ENCODE measurements around the gene NUCB1. TPM values are rescaled to one million over a fixed set of nuclear protein-coding genes. Genes with fewer than 3 reads are reported as not detected.

Gene NUCB1
- total and polyA plus RNA-seq, 9 of the 15 experiments (the other 6 are each of a cell fraction or from before 2014, with no cell fraction given), result 3.1 to 153 (median 71.7) TPM

DNA sequence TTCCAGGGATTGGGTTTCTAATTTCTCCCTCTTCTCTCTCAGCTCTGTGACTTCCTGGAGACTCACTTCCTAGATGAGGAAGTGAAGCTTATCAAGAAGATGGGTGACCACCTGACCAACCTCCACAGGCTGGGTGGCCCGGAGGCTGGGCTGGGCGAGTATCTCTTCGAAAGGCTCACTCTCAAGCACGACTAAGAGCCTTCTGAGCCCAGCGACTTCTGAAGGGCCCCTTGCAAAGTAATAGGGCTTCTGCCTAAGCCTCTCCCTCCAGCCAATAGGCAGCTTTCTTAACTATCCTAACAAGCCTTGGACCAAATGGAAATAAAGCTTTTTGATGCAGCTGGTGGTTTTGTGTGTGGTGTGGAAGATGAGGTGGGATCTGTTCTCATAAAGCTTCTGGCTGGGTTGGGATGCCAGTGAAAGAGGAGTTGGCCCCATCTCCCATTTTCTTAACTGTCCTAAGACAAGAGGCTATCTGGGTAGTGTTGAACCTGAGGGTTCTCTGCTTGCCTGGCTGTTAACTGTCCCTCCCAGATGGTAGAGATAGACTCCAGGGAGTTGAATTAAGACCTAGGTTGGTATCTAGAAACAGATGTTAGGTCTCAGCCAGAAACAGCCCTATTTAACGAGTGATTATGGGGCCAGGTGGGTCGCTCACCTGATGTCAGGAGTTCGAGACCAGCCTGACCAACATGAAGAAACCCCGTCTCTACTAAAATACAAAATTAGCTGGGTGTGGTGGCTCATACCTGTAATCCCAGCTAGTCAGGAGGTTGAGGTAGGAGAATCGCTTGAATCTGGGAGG, 66.6 kb downstream of the NUCB1 start (continued):
- TF ChIP-seq, protein P1, sequence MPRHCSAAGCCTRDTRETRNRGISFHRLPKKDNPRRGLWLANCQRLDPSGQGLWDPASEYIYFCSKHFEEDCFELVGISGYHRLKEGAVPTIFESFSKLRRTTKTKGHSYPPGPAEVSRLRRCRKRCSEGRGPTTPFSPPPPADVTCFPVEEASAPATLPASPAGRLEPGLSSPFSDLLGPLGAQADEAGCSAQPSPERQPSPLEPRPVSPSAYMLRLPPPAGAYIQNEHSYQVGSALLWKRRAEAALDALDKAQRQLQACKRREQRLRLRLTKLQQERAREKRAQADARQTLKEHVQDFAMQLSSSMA (CRISPR knock-in tag; IDR thresholded peaks at IDR 0.05), result peak; percentile 64
- TF ChIP-seq STAT5A (IDR thresholded peaks at IDR 0.05; ENCODE audit: borderline replicate concordance, low read length) (peak; percentile 10; the same call in 1 of the 2 replicates), SUPT5H (IDR thresholded peaks at IDR 0.05) (peak; percentile 78), SETDB1 (IDR thresholded peaks at IDR 0.05; ENCODE audit: low read length) (no peak), ARHGAP35 (IDR thresholded peaks at IDR 0.05; ENCODE audit: partially characterized antibody) (peak; percentile 7), ESRRB (CRISPR knock-in tag; IDR thresholded peaks at IDR 0.05; ENCODE audit: borderline replicate concordance) (0 out of 2 replicates have a peak, but pooled peaks have one; percentile 11), MTA2 (IDR thresholded peaks at IDR 0.05; ENCODE audit: low read depth) (no peak), BRD9 (IDR thresholded peaks at IDR 0.05; ENCODE audit: low read depth, partially characterized antibody) (no peak), SAFB2 (IDR thresholded peaks at IDR 0.05; ENCODE audit: borderline replicate concordance, low read depth, low read length, severe bottlenecking) (no peak), PHF20 (IDR thresholded peaks at IDR 0.05; ENCODE audit: partially characterized antibody) (peak; percentile 15), HNRNPL (IDR thresholded peaks at IDR 0.05; ENCODE audit: low read depth, low read length) (no peak), POLR2B (IDR thresholded peaks at IDR 0.05; ENCODE audit: low read depth, partially characterized antibody) (peak; percentile 39), TBL1XR1 (IDR thresholded peaks at IDR 0.05; ENCODE audit: low read length in 2 of 2) (0 out of 4 replicates have a peak, but pooled peaks have one; percentile 2 to 5), ZNF431 (CRISPR knock-in tag; IDR thresholded peaks at IDR 0.05) (no peak), FUS (optimal IDR thresholded peaks at IDR 0.05; ENCODE audit: low read depth, low read length) (no peak), ZBTB1 (CRISPR knock-in tag; IDR thresholded peaks at IDR 0.05; ENCODE audit: borderline replicate concordance, low read depth) (no peak), SIX5 (IDR thresholded peaks at IDR 0.05; ENCODE audit: borderline replicate concordance in 1 of 2, insufficient read depth in 1 of 2, low read depth in 1 of 2, low read length in 2 of 2) (no peak), TEAD4 (IDR thresholded peaks at IDR 0.05; ENCODE audit: low read length) (peak; percentile 40), TEAD4 (CRISPR knock-in tag; IDR thresholded peaks at IDR 0.05; ENCODE audit: borderline replicate concordance) (no peak), LCOR (CRISPR knock-in tag; IDR thresholded peaks at IDR 0.05) (peak; percentile 17; the same call in 1 of the 2 replicates), SRSF7 (optimal IDR thresholded peaks at IDR 0.05; ENCODE audit: low read depth, low read length) (no peak), NONO (IDR thresholded peaks at IDR 0.05; ENCODE audit: low read depth in 2 of 2, low read length in 1 of 2) (no peak), RB1 (IDR thresholded peaks at IDR 0.05; ENCODE audit: low read depth) (peak; percentile 48; the same call in 1 of the 2 replicates)
- TF ChIP-seq, protein P2, sequence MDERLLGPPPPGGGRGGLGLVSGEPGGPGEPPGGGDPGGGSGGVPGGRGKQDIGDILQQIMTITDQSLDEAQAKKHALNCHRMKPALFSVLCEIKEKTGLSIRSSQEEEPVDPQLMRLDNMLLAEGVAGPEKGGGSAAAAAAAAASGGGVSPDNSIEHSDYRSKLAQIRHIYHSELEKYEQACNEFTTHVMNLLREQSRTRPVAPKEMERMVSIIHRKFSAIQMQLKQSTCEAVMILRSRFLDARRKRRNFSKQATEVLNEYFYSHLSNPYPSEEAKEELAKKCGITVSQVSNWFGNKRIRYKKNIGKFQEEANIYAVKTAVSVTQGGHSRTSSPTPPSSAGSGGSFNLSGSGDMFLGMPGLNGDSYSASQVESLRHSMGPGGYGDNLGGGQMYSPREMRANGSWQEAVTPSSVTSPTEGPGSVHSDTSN (CRISPR knock-in tag; IDR thresholded peaks at IDR 0.05; ENCODE audit: low read depth), result no peak
- TF ChIP-seq, protein P2 (tag; conservative IDR thresholded peaks at IDR 0.05; ENCODE audit: low read depth), result no peak
- TF ChIP-seq, protein P3, sequence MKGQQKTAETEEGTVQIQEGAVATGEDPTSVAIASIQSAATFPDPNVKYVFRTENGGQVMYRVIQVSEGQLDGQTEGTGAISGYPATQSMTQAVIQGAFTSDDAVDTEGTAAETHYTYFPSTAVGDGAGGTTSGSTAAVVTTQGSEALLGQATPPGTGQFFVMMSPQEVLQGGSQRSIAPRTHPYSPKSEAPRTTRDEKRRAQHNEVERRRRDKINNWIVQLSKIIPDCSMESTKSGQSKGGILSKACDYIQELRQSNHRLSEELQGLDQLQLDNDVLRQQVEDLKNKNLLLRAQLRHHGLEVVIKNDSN (CRISPR knock-in tag; IDR thresholded peaks at IDR 0.05), result peak; percentile 74; the same call in 1 of the 2 replicates
